K562 (cell line): ENCODE results near the gene EVPL. TPM values are rescaled to one million over a fixed set of nuclear protein-coding genes. Genes with fewer than 3 reads are reported as not detected.

Experiments used
- BMI1 ChIP-seq: fragments of 150-350 bp; IDR thresholded peaks from 2 replicates; pipeline ENCODE4 v1.6.1; 2014; ENCODE audit warnings: low read length
- BRF1 ChIP-seq: IDR thresholded peaks from 3 replicates; pipeline ENCODE4 v1.6.1; 2011; ENCODE audit warnings: borderline replicate concordance, mild to moderate bottlenecking; ENCODE audit not compliant: insufficient read length; ENCODE audit errors: extremely low read depth
- CBFA2T3 ChIP-seq: fragments of 450-650 bp; IDR thresholded peaks from 2 replicates; pipeline ENCODE4 v1.6.1; 2017
- CSDE1 ChIP-seq, 2 experiments: fragments of 450-650 bp; IDR thresholded peaks; 2 replicates each; pipeline ENCODE4 v1.6.1; 2016; ENCODE audit warnings: mild to moderate bottlenecking in 1 of 2
- DMBX1 ChIP-seq: fragments of 250-450 bp; sonication (Bioruptor Pico); IDR thresholded peaks from 2 replicates; pipeline ENCODE4 v1.8.0; 2022; ENCODE audit warnings: inconsistent platforms, mild to moderate bottlenecking, moderate library complexity, borderline replicate concordance
- EP300 ChIP-seq: IDR thresholded peaks from 2 replicates; pipeline ENCODE4 v1.6.1; 2012; ENCODE audit warnings: low read length, improper control_type of control experiment
- ESRRA ChIP-seq: fragments of 450-650 bp; IDR thresholded peaks from 2 replicates; pipeline ENCODE4 v1.6.1; 2014; ENCODE audit warnings: low read depth, mild to moderate bottlenecking, moderate library complexity, borderline replicate concordance
- FOSL1 ChIP-seq: fragments of 200-800 bp; sonication (Bioruptor generic); conservative IDR thresholded peaks from 2 replicates; pipeline ENCODE4 v1.6.1; 2016; ENCODE audit warnings: missing genetic modification characterization, missing compliant biosample characterization
- FOXA1 ChIP-seq: fragments of 450-650 bp; IDR thresholded peaks from 2 replicates; pipeline ENCODE4 v1.6.1; 2016; ENCODE audit warnings: mild to moderate bottlenecking, borderline replicate concordance
- GTF2E2 ChIP-seq: fragments of 200-800 bp; sonication (Bioruptor generic); IDR thresholded peaks from 2 replicates; pipeline ENCODE4 v1.6.1; 2016; ENCODE audit warnings: missing genetic modification characterization, missing compliant biosample characterization
- HMG20A ChIP-seq: fragments of 450-650 bp; formaldehyde crosslinking; conservative IDR thresholded peaks from 2 replicates; pipeline ENCODE4 v1.4.0; 2020; ENCODE audit warnings: mild to moderate bottlenecking, mixed read lengths
- NCOA4 ChIP-seq: fragments of 450-650 bp; IDR thresholded peaks from 2 replicates; pipeline ENCODE4 v1.6.1; 2018; ENCODE audit warnings: mild to moderate bottlenecking; ENCODE audit not compliant: partially characterized antibody
- NELFE ChIP-seq: IDR thresholded peaks from 2 replicates; pipeline ENCODE4 v1.6.1; 2011; ENCODE audit warnings: mild to moderate bottlenecking; ENCODE audit not compliant: insufficient read depth, insufficient read length
- NR3C1 ChIP-seq: sonication (generic); formaldehyde crosslinking; IDR thresholded peaks from 2 replicates; pipeline ENCODE4 v1.8.1; 2022; ENCODE audit warnings: missing genetic modification reagents
- RCOR1 ChIP-seq, 2 experiments: IDR thresholded peaks; 2 replicates each; pipeline ENCODE4 v1.6.1; 2012; ENCODE audit warnings: low read depth in 2 of 2, low read length in 2 of 2, borderline replicate concordance in 1 of 2, improper control_type of control experiment in 1 of 2
- SMAD3 ChIP-seq: fragments of 450-650 bp; formaldehyde crosslinking; conservative IDR thresholded peaks from 2 replicates; pipeline ENCODE4 v1.4.0; 2020; ENCODE audit warnings: mild to moderate bottlenecking
- SPI1 ChIP-seq: IDR thresholded peaks from 2 replicates; pipeline ENCODE4 v1.6.1; 2011; ENCODE audit warnings: low read depth, low read length, control low read depth, borderline replicate concordance
- STAT5A ChIP-seq: IDR thresholded peaks from 2 replicates; pipeline ENCODE4 v1.6.1; 2012; ENCODE audit warnings: low read length, inconsistent platforms, borderline replicate concordance
- TAL1 ChIP-seq: fragments of 450-650 bp; IDR thresholded peaks from 2 replicates; pipeline ENCODE4 v1.6.1; 2016; ENCODE audit warnings: mild to moderate bottlenecking
- ZBED1 ChIP-seq: IDR thresholded peaks from 2 replicates; pipeline ENCODE4 v1.6.1; 2014
- ZNF431 ChIP-seq: sonication (generic); formaldehyde crosslinking; IDR thresholded peaks from 2 replicates; pipeline ENCODE4 v1.8.0; 2022; ENCODE audit warnings: mild to moderate bottlenecking, missing genetic modification reagents
- polyA plus RNA-seq, 8 experiments: library from polyadenylated mRNA; depleted of rRNA in 4 of 8; stranded (reverse) in 5 of 8; unstranded in 3 of 8; fragments of >200 nt; fragmentation: Nextera tagmentation in 2 of 8; fragmentation: Illumina TruSeq in 1 of 8; extraction: Ambion mirVana in 2 of 8; extraction: Trizol in 1 of 8; gene quantifications; 2 replicates each; pipeline versions ENCODE4 v1.2.1 to v1.2.3, GENCODE V29; 2011 to 2014; ENCODE audit warnings: inconsistent platforms in 1 of 8, missing spikeins in 1 of 8
- total RNA-seq, 7 experiments: library from RNA; depleted of rRNA in 6 of 7; stranded (reverse); fragments of >200 nt in 6 of 7; fragmentation: Illumina TruSeq in 2 of 7; extraction: Trizol in 2 of 7; gene quantifications; 2 replicates each; pipeline versions ENCODE4 v1.2.1 to v1.2.3, GENCODE V29; 2011 to 2021; ENCODE audit warnings: low replicate concordance in 1 of 7
- TF ChIP-seq, protein P1 (sequence below): fragments of 450-650 bp; formaldehyde crosslinking; IDR thresholded peaks from 2 replicates; pipeline ENCODE4 v1.4.0; 2020; ENCODE audit warnings: mild to moderate bottlenecking, mixed read lengths
- TF ChIP-seq, protein P2 (sequence below): sonication (generic); IDR thresholded peaks from 2 replicates; pipeline ENCODE4 v1.6.1; 2016
- TF ChIP-seq, protein P3 (sequence below): sonication (generic); formaldehyde crosslinking; IDR thresholded peaks from 2 replicates; pipeline ENCODE4 v1.8.0; 2023; ENCODE audit warnings: mild to moderate bottlenecking, missing genetic modification reagents

Gene EVPL
- total and polyA plus RNA-seq, 9 of the 15 experiments (the other 6 are each of a cell fraction or from before 2014, with no cell fraction given): 0.08 to 0.18 (median 0.16) TPM; not detected in 5

DNA sequence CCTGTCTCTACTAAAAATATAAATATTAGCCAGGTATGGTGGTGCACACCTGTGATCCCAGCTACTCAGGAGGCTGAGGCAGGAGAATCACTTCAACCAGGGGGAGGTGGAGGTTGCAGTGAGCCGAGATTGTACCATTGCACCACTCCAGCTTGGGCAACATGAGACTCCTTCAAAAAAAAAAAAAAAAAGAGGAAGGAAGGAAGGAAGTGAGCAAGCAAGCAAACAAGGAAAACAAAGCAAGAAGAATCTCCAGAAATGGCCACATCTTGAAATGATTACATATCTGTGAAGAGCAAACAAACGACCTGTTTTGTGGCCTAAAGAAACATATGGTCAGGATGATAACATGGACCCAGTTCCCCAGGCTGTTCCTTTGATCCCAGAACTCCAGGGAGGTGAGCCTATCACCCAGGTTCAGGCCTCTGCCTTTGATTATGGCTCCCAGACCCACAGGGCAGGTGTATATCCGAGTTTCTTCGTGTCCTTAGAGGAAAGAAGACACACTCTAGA lies 57.0 kb downstream of the EVPL start (continued):
- peak; percentile 98 to 99 for TF ChIP-seq RCOR1 (IDR thresholded peaks at IDR 0.05; ENCODE audit: borderline replicate concordance in 1 of 2, low read depth in 2 of 2, low read length in 2 of 2)
- 0 out of 2 replicates have a peak, but pooled peaks have one; percentile 19 for TF ChIP-seq ZBED1
- peak; percentile 97 for TF ChIP-seq TAL1
- peak; percentile 94 for TF ChIP-seq EP300
- TF ChIP-seq FOSL1: peak; percentile 87
- TF ChIP-seq DMBX1: peak; percentile 77; the same call in 1 of the 2 replicates
- peak; percentile 74; the same call in 1 of the 2 replicates for TF ChIP-seq GTF2E2 (tag)
- TF ChIP-seq, protein P1, sequence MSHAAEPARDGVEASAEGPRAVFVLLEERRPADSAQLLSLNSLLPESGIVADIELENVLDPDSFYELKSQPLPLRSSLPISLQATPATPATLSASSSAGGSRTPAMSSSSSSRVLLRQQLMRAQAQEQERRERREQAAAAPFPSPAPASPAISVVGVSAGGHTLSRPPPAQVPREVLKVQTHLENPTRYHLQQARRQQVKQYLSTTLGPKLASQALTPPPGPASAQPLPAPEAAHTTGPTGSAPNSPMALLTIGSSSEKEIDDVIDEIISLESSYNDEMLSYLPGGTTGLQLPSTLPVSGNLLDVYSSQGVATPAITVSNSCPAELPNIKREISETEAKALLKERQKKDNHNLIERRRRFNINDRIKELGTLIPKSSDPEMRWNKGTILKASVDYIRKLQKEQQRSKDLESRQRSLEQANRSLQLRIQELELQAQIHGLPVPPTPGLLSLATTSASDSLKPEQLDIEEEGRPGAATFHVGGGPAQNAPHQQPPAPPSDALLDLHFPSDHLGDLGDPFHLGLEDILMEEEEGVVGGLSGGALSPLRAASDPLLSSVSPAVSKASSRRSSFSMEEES (CRISPR knock-in tag): no peak
- TF ChIP-seq SPI1: peak; percentile 87
- no peak for TF ChIP-seq ZNF431 (CRISPR knock-in tag)
- peak; percentile 98 for TF ChIP-seq CBFA2T3
- TF ChIP-seq, protein P2, sequence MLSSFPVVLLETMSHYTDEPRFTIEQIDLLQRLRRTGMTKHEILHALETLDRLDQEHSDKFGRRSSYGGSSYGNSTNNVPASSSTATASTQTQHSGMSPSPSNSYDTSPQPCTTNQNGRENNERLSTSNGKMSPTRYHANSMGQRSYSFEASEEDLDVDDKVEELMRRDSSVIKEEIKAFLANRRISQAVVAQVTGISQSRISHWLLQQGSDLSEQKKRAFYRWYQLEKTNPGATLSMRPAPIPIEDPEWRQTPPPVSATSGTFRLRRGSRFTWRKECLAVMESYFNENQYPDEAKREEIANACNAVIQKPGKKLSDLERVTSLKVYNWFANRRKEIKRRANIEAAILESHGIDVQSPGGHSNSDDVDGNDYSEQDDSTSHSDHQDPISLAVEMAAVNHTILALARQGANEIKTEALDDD: no peak
- no peak for TF ChIP-seq NELFE
- peak; percentile 75; the same call in 1 of the 2 replicates for TF ChIP-seq ESRRA
- TF ChIP-seq STAT5A: peak; percentile 67; the same call in 1 of the 2 replicates
- no peak for TF ChIP-seq CSDE1 (IDR thresholded peaks at IDR 0.05)
- peak; percentile 69 for TF ChIP-seq NCOA4
- no peak for TF ChIP-seq NR3C1 (CRISPR knock-in tag)
- no peak for TF ChIP-seq BMI1
- TF ChIP-seq SMAD3 (CRISPR knock-in tag): 0 out of 2 replicates have a peak, but pooled peaks have one; percentile 28
- TF ChIP-seq FOXA1: peak; percentile 91; the same call in 1 of the 2 replicates
- TF ChIP-seq, protein P3, sequence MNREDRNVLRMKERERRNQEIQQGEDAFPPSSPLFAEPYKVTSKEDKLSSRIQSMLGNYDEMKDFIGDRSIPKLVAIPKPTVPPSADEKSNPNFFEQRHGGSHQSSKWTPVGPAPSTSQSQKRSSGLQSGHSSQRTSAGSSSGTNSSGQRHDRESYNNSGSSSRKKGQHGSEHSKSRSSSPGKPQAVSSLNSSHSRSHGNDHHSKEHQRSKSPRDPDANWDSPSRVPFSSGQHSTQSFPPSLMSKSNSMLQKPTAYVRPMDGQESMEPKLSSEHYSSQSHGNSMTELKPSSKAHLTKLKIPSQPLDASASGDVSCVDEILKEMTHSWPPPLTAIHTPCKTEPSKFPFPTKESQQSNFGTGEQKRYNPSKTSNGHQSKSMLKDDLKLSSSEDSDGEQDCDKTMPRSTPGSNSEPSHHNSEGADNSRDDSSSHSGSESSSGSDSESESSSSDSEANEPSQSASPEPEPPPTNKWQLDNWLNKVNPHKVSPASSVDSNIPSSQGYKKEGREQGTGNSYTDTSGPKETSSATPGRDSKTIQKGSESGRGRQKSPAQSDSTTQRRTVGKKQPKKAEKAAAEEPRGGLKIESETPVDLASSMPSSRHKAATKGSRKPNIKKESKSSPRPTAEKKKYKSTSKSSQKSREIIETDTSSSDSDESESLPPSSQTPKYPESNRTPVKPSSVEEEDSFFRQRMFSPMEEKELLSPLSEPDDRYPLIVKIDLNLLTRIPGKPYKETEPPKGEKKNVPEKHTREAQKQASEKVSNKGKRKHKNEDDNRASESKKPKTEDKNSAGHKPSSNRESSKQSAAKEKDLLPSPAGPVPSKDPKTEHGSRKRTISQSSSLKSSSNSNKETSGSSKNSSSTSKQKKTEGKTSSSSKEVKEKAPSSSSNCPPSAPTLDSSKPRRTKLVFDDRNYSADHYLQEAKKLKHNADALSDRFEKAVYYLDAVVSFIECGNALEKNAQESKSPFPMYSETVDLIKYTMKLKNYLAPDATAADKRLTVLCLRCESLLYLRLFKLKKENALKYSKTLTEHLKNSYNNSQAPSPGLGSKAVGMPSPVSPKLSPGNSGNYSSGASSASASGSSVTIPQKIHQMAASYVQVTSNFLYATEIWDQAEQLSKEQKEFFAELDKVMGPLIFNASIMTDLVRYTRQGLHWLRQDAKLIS (CRISPR knock-in tag): no peak
- no peak for TF ChIP-seq BRF1
- peak; percentile 59; the same call in 1 of the 2 replicates for TF ChIP-seq HMG20A (CRISPR knock-in tag)
